ENCODE data around the gene SEC14L3.
A peak's percentile ranks its signal among the peaks of the same experiment; 100 is the strongest.

Gene SEC14L3

GRCh38 chr22:30425616-30426387 is 46.0 kb downstream of the SEC14L3 start, which contains the start of gene MTFP1:
Gene MTFP1 (plus strand): TSS chr22:30425768. CDS start chr22:30425880, 112 bp downstream.
- Histone ChIP-seq H3K4me1 (peaks cover 45 to 57% (median 54%) of the 10 kb centered on the region in 10 experiments), H3K4me3 (peak within 1 kb of the TSS; percentile 73 to 95 (median 84)), H4K20me1 (peaks cover 0 to 42% (median 25%) of the 10 kb centered on the region in 11 experiments; a peak in 17 of 22 replicates), H3K27me3 (no peaks in the 10 kb centered on the region), H3K27ac (peak within 1 kb of the TSS; percentile 69 to 97 (median 90)), H3K9ac (peak within 1 kb of the TSS; percentile 85 to 92 (median 90)), H3K36me3 (peaks cover 24 to 37% (median 30%) of the 10 kb centered on the region in 11 experiments; a peak in 21 of 22 replicates), H3K9me3 (replicated peaks in 1 of 11) (no peaks in the 10 kb centered on the region), H3K4me2 (peak within 1 kb of the TSS; percentile 73 to 100 (median 86))
- TF ChIP-seq Cebpa-rat (IDR thresholded peaks at IDR 0.05) = no peak

DNA sequence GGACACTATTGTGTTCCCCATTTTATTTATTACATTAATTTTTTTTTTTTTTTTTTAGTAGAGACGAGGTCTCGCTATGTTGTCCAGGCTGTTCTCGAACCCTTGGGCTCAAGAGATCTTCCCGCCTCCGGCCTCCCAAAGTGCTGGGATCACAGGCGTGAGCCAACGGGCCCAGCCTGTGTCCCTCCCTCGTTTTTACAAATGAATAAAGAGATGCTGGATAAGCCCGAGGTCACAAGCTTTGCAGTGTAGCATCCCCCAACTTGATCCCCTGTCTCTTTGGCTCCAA is 46.5 kb downstream of the SEC14L3 start:
- Histone ChIP-seq H3K9me3 (replicated peaks in 1 of 11) (no peaks in the 10 kb centered on the region), H3K36me3 (peaks cover 24 to 40% (median 32%) of the 10 kb centered on the region in 11 experiments; a peak in 21 of 22 replicates), H4K20me1 (peaks cover 0 to 38% (median 25%) of the 10 kb centered on the region in 11 experiments; a peak in 17 of 22 replicates), H3K4me1 (peaks cover 45 to 62% (median 59%) of the 10 kb centered on the region in 10 experiments), H3K27me3 (no peaks in the 10 kb centered on the region), H3K27ac (peak overlapping the region; percentile 69 to 97 (median 87); a peak in 21 of 22 replicates), H3K9ac (peak overlapping the region; percentile 85 to 92 (median 90)), H3K4me2 (peak overlapping the region; percentile 73 to 100 (median 86)), H3K4me3 (peak overlapping the region; percentile 73 to 95 (median 84))
- TF ChIP-seq Cebpa-rat (IDR thresholded peaks at IDR 0.05) = no peak

GRCh38 chr22:30424534-30425326 is 47.1 kb downstream of the SEC14L3 start:
- no peaks in the 10 kb centered on the region for H3K27me3 ChIP-seq
- peaks cover 0 to 32% (median 25%) of the 10 kb centered on the region in 11 experiments; a peak in 17 of 22 replicates for H4K20me1 ChIP-seq
- peak overlapping the region; percentile 85 to 92 (median 90) for H3K9ac ChIP-seq
- peaks cover 45 to 68% (median 59%) of the 10 kb centered on the region in 10 experiments for H3K4me1 ChIP-seq
- peak overlapping the region; percentile 73 to 100 (median 86) for H3K4me2 ChIP-seq
- peak overlapping the region; percentile 69 to 97 (median 90); a peak in 20 of 22 replicates for H3K27ac ChIP-seq
- no peaks in the 10 kb centered on the region for H3K9me3 ChIP-seq (replicated peaks in 1 of 11)
- H3K4me3 ChIP-seq = peak overlapping the region; percentile 73 to 95 (median 84)
- H3K36me3 ChIP-seq = peaks cover 24 to 37% (median 30%) of the 10 kb centered on the region in 11 experiments; a peak in 21 of 22 replicates
- no peak for TF ChIP-seq Cebpa-rat (IDR thresholded peaks at IDR 0.05)

- Histone ChIP-seq H3K4me1 (peaks cover 45 to 68% (median 59%) of the 10 kb centered on the region in 10 experiments), H3K4me2 (peak overlapping the region; percentile 92 to 100 (median 97)), H3K27me3 (no peaks in the 10 kb centered on the region), H3K36me3 (peaks cover 23 to 35% (median 27%) of the 10 kb centered on the region in 11 experiments), H3K9me3 (replicated peaks in 1 of 11) (no peaks in the 10 kb centered on the region), H3K4me3 (peak overlapping the region; percentile 73 to 95 (median 84)), H3K9ac (peak overlapping the region; percentile 85 to 92 (median 90)), H3K27ac (peak overlapping the region; percentile 80 to 97 (median 90); a peak in 21 of 22 replicates), H4K20me1 (peaks cover 0 to 25% (median 23%) of the 10 kb centered on the region in 11 experiments; a peak in 17 of 22 replicates)
- no peak for TF ChIP-seq Cebpa-rat (IDR thresholded peaks at IDR 0.05)
Observed at GRCh38 chr22:30423959-30424533, 47.8 kb downstream of the SEC14L3 start.

DNA sequence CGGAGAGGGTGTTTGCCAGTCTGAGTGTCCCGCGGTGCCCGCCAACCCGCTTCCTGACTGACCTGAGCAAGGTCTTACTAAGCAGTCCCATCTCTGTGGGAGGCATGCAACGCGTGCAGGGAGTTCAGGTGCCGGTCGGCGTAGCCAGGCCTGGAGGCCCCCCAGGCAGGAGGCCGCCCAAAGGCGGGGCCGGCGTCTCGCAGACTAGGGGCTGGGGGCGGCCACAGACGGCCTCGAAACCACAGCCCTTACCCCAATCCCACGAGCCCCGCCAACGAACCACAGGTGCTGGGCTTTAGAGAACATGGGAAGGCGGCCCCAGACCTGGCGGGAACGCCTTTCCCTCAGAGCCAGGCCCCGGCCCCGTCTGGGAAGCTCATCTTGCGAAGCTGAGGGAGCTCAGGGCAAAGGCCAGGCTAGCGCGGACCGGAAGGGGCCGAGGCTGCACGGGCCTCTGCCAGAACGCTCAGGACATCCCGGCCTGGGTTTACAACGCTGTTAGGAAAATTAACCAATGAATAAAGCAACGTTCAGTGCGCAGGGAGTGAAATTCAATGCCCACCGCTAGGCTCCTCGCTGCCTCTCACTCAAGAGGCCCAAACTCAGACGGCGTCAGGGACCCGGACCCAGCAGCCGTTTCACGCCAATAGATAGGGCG is 48.4 kb downstream of the SEC14L3 start:
- peaks cover 0 to 19% (median 17%) of the 10 kb centered on the region in 11 experiments; a peak in 17 of 22 replicates for H4K20me1 ChIP-seq
- peak overlapping the region; percentile 92 to 100 (median 97) for H3K4me2 ChIP-seq
- H3K27me3 ChIP-seq = no peaks in the 10 kb centered on the region
- H3K27ac ChIP-seq = peak overlapping the region; percentile 80 to 97 (median 90)
- H3K4me1 ChIP-seq = peaks cover 45 to 68% (median 59%) of the 10 kb centered on the region in 10 experiments
- H3K9me3 ChIP-seq (replicated peaks in 1 of 11) = no peaks in the 10 kb centered on the region
- H3K9ac ChIP-seq = peak overlapping the region; percentile 85 to 91 (median 88)
- peak overlapping the region; percentile 65 to 95 (median 82) for H3K4me3 ChIP-seq
- peaks cover 23 to 35% (median 27%) of the 10 kb centered on the region in 11 experiments for H3K36me3 ChIP-seq
- no peak for TF ChIP-seq Cebpa-rat (IDR thresholded peaks at IDR 0.05)

GRCh38 chr22:30422481-30423300 is 49.1 kb downstream of the SEC14L3 start:
- Histone ChIP-seq H3K4me2 (peak overlapping the region; percentile 92 to 100 (median 97)), H3K27ac (peak overlapping the region; percentile 80 to 97 (median 90)), H3K4me1 (peaks cover 45 to 68% (median 59%) of the 10 kb centered on the region in 10 experiments), H3K36me3 (peaks cover 23 to 35% (median 27%) of the 10 kb centered on the region in 11 experiments), H3K9ac (peak overlapping the region; percentile 85 to 91 (median 88)), H4K20me1 (peaks cover 0 to 12% (median 10%) of the 10 kb centered on the region in 11 experiments; a peak in 16 of 22 replicates), H3K27me3 (no peaks in the 10 kb centered on the region), H3K4me3 (peak overlapping the region; percentile 65 to 95 (median 82)), H3K9me3 (replicated peaks in 1 of 11) (no peaks in the 10 kb centered on the region)
- no peak for TF ChIP-seq Cebpa-rat (IDR thresholded peaks at IDR 0.05)

DNA sequence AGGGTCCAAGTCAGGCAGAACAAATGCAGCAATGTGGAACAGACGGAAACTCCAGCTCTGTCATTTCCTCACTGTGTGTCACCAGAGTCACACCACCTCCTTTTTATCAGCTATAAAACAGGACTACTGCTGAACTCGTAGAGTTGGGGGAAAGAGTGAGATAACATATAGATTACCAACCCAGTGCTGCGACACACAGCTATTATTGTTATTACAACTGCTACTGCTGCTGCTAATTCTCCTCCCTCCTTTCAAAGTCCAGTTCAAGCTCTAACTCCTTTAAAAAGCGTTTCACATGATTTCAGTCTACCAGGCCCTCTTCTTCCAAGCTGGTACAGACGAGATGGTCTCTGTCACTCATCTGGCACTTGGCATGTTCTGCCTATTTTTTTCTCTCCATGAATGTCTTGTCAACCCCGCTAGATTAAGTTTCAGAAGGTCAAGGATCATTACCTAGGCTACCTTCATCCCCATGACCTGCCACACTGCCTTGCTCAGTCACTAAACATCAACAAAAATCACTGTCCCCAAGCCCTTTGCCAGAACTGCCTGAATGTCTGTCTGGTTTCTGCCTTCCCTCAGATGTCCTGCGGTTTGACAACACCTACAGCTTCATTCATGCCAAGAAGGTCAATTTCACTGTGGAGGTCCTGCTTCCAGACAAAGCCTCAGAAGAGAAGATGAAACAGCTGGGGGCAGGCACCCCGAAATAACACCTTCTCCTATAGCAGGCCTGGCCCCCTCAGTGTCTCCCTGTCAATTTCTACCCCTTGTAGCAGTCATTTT is 49.9 kb downstream of the SEC14L3 start:
- Histone ChIP-seq H3K36me3 (peaks cover 22 to 35% (median 27%) of the 10 kb centered on the region in 11 experiments), H4K20me1 (peaks cover 0 to 4% (median 3%) of the 10 kb centered on the region in 11 experiments; a peak in 15 of 22 replicates), H3K4me2 (peak overlapping the region; percentile 92 to 100 (median 97)), H3K27ac (peak overlapping the region in 10 of 11 experiments; percentile 12 to 97 (median 90); a peak in 20 of 22 replicates), H3K4me1 (peaks cover 39 to 62% (median 53%) of the 10 kb centered on the region in 10 experiments), H3K27me3 (no peaks in the 10 kb centered on the region), H3K9ac (peak overlapping the region; percentile 85 to 91 (median 88); a peak in 21 of 22 replicates), H3K9me3 (replicated peaks in 1 of 11) (no peaks in the 10 kb centered on the region), H3K4me3 (peak overlapping the region in 6 of 10 experiments; percentile 65 to 95 (median 79); a peak in 7 of 20 replicates)
- TF ChIP-seq Cebpa-rat (IDR thresholded peaks at IDR 0.05) = no peak

Data from BLaER1 treated with 17β-estradiol and CSF1 and Interleukin-3, amounts not matched to agents 10 nM and 100 nM (cell line).